ENCODE results near the gene ANO2.
"Not testable (repeated sequence)": the region's sequence is repeated elsewhere in the genome, so short reads cannot be mapped to it uniquely, and the experiment has no call there.

ANO2 gene

DNA sequence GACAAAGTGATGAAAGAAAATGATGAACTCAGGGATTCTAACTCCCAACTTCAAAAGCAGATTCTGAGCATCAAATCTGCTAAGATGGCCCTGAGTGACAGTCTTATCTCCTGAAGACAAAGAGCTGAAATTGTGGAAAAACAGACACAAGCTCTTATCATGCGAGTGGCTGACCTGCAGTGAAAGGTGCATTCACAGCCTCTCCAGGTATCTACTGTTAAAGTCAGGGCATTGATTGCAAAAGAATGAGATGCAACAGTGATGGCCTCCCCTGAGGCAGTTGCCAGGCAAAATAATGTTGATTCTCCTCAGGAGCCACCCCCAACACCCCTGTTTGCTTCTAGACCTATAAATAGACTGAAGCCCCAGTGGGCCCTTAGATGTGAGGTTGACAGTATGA, 126.2 kb downstream of the ANO2 start:
- DNase-seq (ENCODE audit: low spot score): not testable (repeated sequence)

DNA sequence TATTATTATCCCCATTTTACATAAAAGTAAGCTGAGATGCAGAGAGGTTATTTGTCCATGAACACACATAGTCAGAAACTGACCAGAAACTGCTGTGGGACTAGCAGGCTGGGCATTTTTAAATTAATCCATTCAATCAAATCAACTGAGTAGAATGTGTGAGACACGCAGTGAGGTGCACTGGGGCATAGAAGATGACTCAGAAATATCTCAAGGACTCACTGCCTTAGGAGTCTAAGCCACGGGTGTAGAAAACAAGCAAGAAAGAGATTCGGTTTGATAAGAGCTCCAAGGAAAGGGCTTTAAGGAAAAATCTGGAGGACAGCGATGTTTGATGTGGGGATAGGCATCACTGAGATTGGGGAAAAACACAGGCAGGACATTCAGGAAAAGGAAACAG, 127.8 kb downstream of the ANO2 start:
- DNase-seq (ENCODE audit: low spot score): no peak

DNA sequence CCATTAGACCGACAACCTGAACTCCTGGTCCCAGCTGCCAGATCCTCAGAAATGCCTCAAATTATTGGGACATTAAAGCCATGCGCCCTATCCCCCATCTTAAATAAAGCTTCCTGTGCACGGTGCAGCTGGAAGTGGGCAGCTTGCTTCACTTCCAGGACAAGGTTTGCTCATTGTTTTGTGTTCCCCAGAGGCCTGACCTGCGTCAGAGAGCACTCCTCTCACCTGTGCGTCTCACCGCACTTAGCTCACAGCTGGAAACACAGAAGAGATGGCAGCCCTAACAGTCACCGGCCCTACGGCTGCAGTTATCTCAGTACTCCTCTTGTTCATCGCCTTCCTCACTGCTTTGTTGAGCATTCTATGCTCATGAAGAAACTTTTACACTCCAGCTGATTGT, 135.5 kb downstream of the ANO2 start:
- no peak for DNase-seq (ENCODE audit: low spot score)

DNA sequence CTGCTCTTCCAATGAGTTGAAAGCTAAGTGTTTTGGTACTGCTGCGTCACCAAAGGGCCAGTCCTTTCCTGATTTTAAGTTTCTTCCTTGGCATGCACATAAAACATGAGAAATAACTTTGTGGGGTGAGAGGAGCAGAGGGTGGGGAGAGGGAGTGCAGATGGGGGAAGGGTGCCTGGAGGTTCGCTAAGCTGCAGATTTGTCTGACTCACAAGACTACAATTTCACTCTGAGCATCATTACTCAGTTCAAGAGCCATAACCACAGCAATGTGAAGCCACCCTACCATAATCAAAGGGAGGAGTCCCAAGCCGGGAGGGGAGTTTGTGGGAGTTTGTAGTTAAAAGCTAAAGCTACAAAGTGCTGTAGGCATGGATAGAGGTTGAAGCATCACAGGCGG, 136.1 kb downstream of the ANO2 start:
- no peak for DNase-seq (ENCODE audit: low spot score)

DNA sequence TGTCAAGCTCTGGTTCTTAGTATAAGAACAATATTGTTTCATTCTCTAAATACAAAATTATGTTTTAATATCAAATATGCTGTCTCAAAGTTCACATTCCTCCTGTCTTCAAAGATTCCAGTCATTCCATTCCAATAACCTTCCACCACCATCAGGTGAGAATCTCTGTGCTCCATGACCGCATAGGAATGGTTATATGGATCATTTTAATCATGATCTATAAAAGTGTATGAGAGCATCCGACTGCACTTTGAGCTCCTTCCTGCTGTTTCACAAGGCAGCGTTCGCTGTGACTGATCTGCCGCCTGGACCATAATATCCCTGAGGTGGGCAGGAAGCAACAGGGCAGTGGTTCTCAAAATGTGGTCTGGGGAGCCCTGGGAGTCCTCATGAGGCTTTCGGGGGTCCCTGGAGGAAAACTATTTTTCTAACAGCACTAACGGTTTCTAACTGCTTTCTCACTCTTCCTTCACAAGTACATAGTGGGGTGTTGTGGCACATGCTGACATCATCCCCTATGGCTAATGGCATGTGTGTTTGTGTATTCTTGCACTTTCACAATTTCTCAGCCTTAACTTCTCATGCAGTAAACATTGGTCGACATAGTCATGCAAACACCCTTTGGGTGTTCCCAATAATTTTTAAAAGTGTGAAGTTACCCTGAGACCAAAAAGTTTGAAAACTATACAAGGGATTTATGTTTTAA, 137.4 kb downstream of the ANO2 start:
- no peak for DNase-seq (ENCODE audit: low spot score)

DNA sequence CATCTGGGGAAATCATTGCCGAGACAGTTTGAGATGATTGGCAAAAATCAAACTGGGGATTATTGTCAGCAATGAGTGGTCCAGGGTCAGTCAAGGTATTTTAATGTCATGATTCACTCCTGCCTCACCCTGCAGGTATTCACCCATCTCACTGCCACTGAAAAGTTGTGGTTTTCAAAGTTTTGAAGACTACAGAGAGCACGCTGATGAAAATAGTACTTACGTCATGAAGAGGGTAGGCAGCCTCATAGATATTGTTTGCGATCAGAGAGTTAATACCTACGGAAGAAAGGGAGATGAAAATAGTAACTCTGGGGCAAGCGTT, 138.0 kb downstream of the ANO2 start:
- no peak for DNase-seq (ENCODE audit: low spot score)

DNA sequence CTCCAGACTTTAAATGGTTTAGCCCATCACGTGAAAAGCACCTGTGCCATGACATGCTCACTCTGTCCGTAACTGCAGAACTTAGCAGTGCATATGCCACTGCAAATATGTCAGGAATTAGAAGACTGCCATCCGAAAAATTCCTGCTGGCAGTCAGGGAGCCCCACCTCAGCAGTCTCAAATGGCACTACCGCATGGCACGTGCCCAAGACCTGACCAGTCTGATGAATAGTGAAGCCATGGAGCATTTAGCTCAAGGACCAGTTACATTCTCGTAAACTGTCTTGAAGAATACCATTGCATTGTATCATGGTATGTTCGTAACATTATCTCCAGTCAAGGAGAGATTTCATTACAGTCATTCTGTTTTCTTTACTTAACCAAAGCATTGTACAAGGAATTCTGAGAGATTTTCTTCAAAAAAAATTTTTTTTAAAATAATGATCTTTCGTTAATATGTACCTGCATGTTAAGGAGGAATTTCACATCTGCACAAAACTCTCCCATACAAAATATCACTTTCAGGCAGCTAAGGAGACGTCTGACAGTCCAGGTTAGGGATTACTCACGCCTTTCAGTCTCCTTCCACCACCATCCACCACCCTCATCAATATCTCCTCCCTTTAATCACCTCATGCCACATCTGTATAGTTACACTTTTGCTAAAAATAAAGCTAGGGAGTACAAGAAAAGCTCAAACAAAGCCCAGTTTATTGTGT, 138.5 kb downstream of the ANO2 start:
- DNase-seq (ENCODE audit: low spot score): no peak

DNA sequence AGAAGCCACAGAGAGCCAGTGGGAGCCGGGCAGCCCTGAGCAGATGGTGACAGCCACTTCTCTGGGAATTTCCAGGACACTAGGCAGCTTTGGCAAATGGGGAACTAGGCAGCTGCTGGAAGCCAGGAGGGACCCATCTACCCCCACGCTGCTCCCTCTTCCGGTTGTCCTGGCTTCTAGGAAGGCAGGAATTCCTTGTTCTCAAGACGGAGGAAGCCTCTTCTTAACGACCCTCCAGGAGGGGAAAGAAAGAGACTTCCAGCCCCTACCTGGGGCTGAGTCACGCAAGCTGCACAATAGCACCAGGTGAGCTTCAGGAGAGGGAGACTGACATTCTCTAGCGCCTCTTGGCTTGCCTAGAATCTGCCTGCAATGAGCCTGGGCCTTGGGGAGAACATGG, 141.5 kb downstream of the ANO2 start:
- DNase-seq (ENCODE audit: low spot score): no peak

DNA sequence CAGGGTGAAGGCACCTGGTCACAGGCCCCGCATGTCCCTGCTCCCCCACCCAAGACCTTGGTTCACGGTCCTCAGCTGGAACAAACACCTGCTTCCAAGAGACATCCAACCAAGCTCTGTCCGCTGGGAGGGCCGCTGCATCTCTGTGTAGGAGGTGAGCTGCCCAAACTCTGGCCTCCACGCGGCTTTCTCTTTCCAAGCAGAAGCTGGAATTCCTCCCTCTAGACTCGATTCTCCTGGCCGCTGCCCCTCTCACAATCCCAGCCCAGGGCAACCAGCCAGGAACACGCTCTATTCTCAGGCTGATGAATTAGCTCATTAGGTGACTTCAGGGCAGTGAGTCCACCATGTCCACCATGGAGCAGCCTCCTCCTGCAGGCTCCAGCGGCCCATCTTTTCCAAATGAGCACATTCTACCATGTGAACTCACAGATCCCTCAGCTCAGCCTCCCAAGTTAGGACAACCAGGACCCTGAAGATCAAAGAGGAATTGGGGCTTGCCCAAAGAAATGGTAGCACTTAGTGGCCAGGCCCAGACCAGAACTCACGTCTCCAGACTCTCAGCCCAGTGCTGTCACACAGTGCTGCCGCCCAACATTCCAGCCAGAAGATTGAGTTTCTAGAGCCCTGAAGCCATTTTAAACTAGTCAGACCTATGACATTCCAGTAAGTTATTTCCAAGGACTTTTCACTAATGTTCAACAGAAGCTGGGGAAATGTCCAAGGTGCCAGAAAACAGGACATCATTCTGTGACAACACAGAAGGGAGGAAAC, 146.6 kb downstream of the ANO2 start:
- DNase-seq (ENCODE audit: low spot score): no peak

DNA sequence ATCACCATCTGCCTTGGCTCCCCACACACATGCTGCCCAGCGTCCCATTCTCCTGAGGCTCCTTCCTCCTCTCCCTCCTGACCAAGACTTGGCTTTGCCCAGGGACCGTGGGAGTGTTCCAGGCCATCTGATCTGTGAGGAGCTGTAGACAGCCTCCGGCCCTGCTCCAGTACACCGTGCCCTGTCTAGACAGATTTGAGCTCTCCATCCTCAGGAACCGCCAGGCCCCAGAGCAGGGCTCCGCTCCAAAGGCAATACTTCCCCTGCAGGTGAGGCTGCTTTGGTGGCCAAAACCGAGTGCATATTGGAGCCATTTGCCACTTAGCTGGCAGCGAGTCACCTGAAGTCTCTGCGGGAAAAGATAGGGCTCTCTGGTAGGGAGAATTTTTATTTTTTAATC, 147.4 kb downstream of the ANO2 start:
- no peak for DNase-seq (ENCODE audit: low spot score)

DNA sequence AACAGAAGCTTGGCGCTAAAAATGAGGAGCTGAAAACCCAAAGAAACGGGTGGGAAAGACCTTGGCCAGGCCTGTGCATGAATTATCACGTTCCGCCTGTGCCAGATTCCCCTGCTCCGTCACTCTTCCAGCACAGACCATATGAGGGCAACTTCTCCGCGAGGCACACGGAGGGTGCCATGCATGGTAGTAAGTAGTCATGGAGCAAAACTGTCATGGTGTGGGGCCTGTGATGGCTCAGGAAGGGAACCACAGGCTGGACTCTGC, 148.2 kb downstream of the ANO2 start:
- DNase-seq (ENCODE audit: low spot score): no peak

DNA sequence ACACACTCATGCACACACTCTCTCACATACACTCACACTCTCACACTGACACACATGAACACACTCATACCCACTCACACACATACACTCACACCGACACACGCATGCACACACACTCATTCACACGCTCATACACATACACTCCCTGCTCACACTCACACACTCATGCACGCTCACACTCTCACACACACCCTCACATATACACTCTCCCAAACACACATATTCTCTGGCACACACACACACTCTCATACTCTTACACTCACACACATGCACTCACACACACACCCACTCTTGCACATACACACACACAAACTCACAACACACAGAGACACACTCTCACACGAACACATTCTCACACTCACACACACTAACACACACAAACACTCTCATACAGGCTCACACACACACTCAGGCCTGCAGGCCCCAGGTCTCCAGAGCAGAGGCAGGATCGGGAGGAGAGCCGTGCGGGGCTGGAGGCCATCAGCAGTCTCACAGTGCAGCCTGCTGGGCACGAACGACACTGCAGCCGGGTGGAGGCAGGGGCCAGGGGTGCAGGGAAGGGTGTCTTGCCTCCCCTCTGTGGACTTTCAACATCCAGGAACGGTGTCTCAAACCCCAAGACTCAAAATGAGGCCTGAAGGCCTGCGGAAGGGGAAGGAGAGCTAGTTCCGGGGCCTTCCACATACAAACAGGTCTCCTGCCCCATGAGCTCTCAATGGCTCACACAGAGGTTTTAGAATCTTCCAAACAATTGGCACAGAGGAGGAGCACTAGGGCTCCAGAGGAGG, 148.7 kb downstream of the ANO2 start:
- DNase-seq (ENCODE audit: low spot score): no peak

DNA sequence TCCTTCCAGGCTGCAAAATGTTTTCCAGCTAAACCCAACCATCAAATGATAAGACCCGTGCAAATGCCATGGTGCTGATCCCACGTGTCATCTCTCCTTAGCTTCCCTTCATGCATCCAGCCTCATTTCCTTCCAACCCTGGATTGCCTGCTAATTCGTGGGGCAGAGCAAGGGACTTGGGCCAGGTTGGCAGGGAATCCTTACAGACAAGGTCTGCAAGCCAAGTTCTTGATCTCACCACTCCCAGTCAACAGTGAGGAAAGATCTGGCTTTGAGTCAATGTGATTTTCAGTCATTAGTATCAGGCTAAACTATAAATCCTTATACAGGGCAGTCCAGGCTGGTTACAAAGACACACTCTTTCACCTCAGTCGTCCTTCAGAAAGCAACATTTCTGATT, 150.9 kb downstream of the ANO2 start:
- DNase-seq (ENCODE audit: low spot score): no peak

DNA sequence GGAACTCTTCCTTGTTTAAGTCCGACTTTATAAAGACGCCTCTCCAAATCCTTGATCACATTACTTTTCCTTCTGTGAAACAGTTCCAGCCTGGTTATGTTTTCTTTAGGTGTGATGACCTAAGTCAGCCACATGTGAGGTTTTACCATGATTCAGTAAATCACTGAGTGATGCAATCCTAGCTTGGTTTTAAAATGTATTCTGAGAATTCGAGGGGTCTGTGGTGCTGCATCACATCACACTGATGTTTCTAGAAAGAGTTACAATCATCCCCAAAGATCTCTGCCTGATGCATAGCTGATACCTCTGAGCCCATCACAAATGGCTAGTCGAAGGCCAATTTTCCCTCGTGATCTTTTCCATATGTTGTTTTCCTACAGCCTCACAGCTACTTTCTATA, 152.7 kb downstream of the ANO2 start:
- no peak for DNase-seq (ENCODE audit: low spot score)

DNA sequence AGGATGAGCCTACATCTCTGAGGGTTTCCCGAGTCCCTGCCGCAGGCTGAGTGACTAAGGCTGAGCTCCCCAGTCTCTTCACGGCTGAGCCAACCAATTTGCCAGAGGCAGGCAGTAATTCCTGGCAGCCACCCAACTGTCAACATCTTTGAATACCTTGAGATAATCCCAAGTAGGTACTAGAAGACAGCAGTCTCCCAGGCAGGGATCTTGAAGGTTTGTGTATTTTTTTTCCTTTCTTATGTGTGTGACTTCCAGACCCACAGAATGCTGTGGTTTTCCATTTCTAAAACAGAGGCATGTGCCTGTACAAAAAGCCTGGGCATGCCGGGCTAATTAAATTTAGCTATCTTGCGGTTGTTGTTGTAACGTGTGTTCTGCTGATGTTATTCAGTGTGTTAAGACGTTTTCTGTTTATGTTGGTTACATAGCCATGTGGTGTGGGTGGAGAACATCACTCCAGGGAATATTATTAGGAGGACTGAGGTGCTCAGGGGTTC, 155.5 kb downstream of the ANO2 start:
- DNase-seq (ENCODE audit: low spot score): no peak

DNA sequence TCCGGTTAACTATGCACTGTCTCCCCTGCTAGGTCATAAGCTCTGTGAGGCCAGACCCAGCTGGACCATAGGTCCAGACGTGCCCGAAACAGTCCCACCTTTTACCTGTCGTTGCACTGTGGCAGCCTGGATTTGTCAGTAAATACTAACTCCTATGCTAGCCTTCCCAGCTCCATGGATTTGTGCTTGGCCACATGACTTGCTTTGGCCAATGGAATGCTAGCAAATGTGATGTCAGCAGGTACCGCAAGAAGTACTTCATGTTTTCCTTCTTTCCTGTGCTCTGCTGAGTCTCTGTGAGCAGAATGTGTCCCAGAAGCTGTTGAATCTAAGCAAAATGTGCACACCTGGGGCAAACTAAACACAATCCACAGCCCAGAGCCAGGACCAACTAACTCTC, 157.2 kb downstream of the ANO2 start:
- DNase-seq (ENCODE audit: low spot score): no peak

DNA sequence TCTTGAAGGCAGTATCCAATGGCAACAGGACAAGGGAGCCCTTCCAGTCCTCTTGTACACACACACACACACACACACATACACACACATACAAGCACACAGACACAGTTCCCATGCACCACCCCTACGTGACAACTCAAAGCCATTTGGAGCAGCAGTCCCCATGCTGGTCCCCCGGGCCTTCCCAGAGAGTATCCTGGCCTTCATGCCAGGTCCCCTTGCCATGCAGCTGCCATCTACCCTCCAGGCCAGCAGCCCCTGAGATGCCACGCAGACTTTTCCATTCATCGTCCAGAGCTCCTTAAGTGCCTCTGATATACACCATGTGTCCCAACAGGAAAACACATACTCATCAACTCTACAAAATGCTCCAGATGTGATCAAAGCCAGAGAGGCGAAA, 159.5 kb downstream of the ANO2 start:
- DNase-seq (ENCODE audit: low spot score): no peak

DNA sequence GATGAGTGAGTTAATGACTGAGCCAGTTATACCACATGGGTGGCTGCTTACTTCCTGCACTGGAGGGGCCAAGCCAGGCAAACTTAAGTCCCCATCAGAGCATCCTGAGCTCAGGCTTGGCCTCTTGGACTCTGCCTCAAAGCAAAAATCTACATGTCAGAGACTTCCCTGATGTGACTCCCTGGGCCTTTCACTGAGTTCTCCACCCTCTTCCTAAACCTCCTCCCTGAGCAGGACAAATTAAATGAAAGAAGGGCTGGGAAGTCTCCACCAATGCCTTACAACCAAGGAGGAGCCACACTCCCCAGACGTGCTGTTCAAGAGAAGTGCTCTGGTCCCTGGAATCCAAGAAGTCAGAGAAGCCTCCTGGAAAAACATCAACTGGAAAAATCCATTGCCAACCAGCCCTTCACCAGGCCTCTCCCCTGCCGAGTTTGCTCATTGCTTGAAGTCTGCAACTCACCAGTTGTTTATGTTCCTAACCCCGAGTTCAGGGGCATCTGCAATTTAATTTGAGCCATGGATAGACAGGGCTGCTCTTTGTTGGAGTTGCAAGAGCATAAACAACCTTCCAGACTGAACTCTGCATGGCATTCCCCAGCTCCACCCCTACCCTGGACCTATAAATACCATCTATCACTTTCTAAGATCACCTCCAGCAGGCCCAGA, 160.5 kb downstream of the ANO2 start:
- no peak for DNase-seq (ENCODE audit: low spot score)

DNA sequence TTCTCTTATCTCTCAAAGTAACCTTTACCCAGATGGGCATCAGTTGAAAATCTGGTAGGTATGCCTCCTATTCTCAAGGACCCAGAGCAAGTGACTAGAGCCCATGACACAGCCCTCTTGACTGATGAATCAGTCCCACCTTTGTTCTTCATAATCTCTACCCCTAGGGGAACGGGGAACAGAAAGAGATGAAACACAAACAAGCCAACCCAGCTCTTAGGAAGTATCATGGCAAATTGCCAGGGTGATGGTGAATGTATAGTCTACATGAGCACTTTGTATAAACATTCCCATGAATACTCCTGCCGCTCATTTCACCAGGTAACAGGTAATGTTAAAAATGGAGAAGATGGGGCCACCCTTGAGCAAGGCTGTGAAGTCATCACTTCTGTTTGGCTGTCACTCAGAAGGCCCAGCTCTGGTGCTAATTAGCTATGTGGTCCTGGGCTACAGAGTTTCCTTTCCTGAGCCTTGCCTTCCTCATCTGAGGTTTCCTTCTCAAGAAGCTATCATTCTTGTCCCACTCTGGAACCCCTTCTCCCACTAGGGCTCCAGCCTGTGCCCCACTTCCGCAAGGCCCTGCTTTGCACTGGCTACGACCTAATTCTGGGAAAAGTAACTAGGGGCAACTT, 161.7 kb downstream of the ANO2 start:
- DNase-seq (ENCODE audit: low spot score): no peak

DNA sequence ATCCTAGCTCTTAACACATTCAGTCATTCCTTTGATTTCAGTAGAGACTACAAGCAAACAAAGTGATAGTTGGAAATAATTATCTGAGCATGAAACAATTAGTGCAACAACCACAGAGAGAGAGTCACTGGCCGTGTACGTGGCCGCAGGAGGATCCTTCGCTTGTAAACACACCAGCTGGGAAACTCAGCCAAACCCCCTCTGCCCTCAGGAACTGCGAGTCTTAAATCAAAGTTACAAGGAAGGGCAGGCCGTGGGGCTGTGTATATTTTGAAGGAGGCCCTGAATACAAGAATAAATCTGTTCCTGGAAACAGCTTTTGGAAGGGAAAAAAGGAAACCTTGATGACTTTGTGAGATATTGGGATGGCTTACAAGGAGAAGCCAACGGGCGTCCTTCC, 164.5 kb downstream of the ANO2 start:
- DNase-seq (ENCODE audit: low spot score): no peak

DNA sequence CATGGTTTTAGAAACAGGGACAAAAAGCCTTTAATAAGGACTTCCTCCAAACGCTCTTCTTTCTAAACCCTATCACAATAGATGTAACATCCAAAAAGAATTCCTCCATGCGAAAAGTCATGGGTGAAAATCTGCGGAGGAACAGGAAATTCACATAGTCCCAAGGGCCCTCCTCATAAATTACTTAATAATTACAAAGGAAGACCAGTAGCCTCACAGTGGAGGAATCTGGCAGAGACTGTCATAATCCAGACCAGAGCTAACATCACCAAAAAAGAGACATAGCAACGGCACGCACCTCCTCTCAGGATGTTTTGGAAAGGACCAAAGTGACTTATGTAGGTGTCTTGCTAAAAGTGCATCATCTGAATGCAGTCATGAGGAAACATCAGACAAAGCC, 165.7 kb downstream of the ANO2 start:
- DNase-seq (ENCODE audit: low spot score): no peak

DNA sequence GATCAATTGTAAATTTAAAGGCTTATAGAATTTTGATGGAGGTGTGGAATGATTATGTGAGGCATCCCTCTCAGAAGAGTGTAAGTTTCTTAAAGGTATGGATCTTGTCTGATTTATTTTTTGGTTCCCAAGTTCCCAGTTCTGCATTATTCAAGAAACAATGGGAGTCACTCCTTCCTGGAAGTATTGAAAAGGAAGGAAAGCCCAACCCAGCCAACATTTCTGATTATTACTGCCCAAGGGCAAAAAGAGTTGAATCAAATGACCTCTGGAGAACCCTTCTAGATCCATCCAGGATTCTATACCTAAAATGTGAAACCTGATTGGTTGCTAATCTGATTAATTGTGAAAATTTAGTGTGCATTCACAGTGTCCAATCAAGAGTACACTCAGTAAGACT, 166.2 kb downstream of the ANO2 start:
- DNase-seq (ENCODE audit: low spot score): no peak

Measured in hematopoietic multipotent progenitor cell treated with erythropoietin and hydrocortisone succinate and interleukin-3 and kit ligand, for 17 days (in vitro differentiated cells).